GM12872 (cell line): Measurements from ENCODE around the gene GPC3.

Experiments used
- CTCF ChIP-seq: IDR thresholded peaks from 3 replicates; pipeline ENCODE4 v1.5.1; 2011; ENCODE audit warnings: low read depth, mild to moderate bottlenecking, low read length, moderate library complexity; ENCODE audit not compliant: insufficient read depth

Gene GPC3

GRCh38 chrX:133604801-133605200 lies 380.6 kb downstream of the GPC3 start:
- no peak for TF ChIP-seq CTCF

GRCh38 chrX:133602881-133603280 lies 382.5 kb downstream of the GPC3 start:
- TF ChIP-seq CTCF: no peak

- no peak for TF ChIP-seq CTCF
Measured at GRCh38 chrX:133601116-133601515, 384.3 kb downstream of the GPC3 start.

GRCh38 chrX:133600536-133600935 lies 384.9 kb downstream of the GPC3 start:
- no peak for TF ChIP-seq CTCF

- no peak for TF ChIP-seq CTCF
Measured at GRCh38 chrX:133598601-133599335, 386.6 kb downstream of the GPC3 start.

- no peak for TF ChIP-seq CTCF
Measured at GRCh38 chrX:133594156-133594555, 391.2 kb downstream of the GPC3 start.

- TF ChIP-seq CTCF: no peak
Measured at GRCh38 chrX:133593531-133593930, 391.9 kb downstream of the GPC3 start.
